HG03442 (cell line): ENCODE measurements around the gene ABCC1.
"Not testable (repeated sequence)": the region's sequence is repeated elsewhere in the genome, so short reads cannot be mapped to it uniquely, and the experiment has no call there.

Experiments
- ATAC-seq: cut with Tn5 transposase; IDR thresholded peaks from one replicate; pipeline ENCODE4 v1.9.1; 2021; ENCODE audit warnings: mild to moderate bottlenecking, moderate library complexity; ENCODE audit not compliant: unreplicated experiment

ABCC1 gene

GRCh38 chr16:16148755-16149154, 199.3 kb downstream of the ABCC1 start:
- ATAC-seq = no peak

GRCh38 chr16:16149710-16150116, 200.3 kb downstream of the ABCC1 start:
- ATAC-seq = no peak

- no peak for ATAC-seq
Measured at GRCh38 chr16:16150117-16150877, 200.9 kb downstream of the ABCC1 start.

GRCh38 chr16:16150878-16151152, 201.4 kb downstream of the ABCC1 start:
- ATAC-seq = no peak

- no peak for ATAC-seq
Measured at GRCh38 chr16:16151315-16151714, 201.9 kb downstream of the ABCC1 start.

GRCh38 chr16:16153000-16153399, 203.6 kb downstream of the ABCC1 start:
- not testable (repeated sequence) for ATAC-seq

- ATAC-seq = no peak
Measured at GRCh38 chr16:16154281-16154951, 205.0 kb downstream of the ABCC1 start.

GRCh38 chr16:16155234-16155633, 205.8 kb downstream of the ABCC1 start:
- ATAC-seq = no peak

GRCh38 chr16:16157166-16157565, 207.8 kb downstream of the ABCC1 start:
- ATAC-seq = no peak

- ATAC-seq = no peak
Measured at GRCh38 chr16:16158082-16158658, 208.8 kb downstream of the ABCC1 start.

- no peak for ATAC-seq
Measured at GRCh38 chr16:16158741-16159374, 209.4 kb downstream of the ABCC1 start.

- no peak for ATAC-seq
Measured at GRCh38 chr16:16159662-16160061, 210.2 kb downstream of the ABCC1 start.

- ATAC-seq = no peak
Measured at GRCh38 chr16:16161319-16161718, 211.9 kb downstream of the ABCC1 start.

- ATAC-seq = not testable (repeated sequence)
Measured at GRCh38 chr16:16161840-16162239, 212.4 kb downstream of the ABCC1 start.

- ATAC-seq = no peak
Measured at GRCh38 chr16:16162591-16162990, 213.2 kb downstream of the ABCC1 start.

GRCh38 chr16:16163109-16163508, 213.7 kb downstream of the ABCC1 start:
- ATAC-seq = no peak

GRCh38 chr16:16163571-16163970, 214.2 kb downstream of the ABCC1 start:
- ATAC-seq = no peak

GRCh38 chr16:16164243-16164642, 214.8 kb downstream of the ABCC1 start:
- no peak for ATAC-seq

GRCh38 chr16:16166085-16166484, 216.7 kb downstream of the ABCC1 start:
- no peak for ATAC-seq

GRCh38 chr16:16166949-16167348, 217.5 kb downstream of the ABCC1 start:
- ATAC-seq = no peak

- ATAC-seq = no peak
Measured at GRCh38 chr16:16167927-16168326, 218.5 kb downstream of the ABCC1 start.

GRCh38 chr16:16168431-16168830, 219.0 kb downstream of the ABCC1 start:
- no peak for ATAC-seq
